Stimulated activated CD4-positive, alpha-beta T cell treated with anti-CD3 and anti-CD28 coated beads, Interleukin-4, amount 100 ng/mL, for 1 hour (primary cell): ENCODE data around the gene GARIN1A.
"Not testable (repeated sequence)": the region's sequence is repeated elsewhere in the genome, so short reads cannot be mapped to it uniquely, and the experiment has no call there.

Experiments used
- DNase-seq: peaks from one replicate; pipeline ENCODE4 v3.0.0-alpha.2; 2020

Gene GARIN1A

GRCh38 chr7:128671992-128672391, at the start of gene GARIN1A:
TSS of gene GARIN1A (plus strand) at chr7:128672292. CDS start at chr7:128672398, 106 bp downstream.
- no peak for DNase-seq

- not testable (repeated sequence) for DNase-seq
These were observed 45.0 kb upstream of the GARIN1A start for GRCh38 chr7:128627124-128627523.

GRCh38 chr7:128633915-128634314, 38.2 kb upstream of the GARIN1A start:
- not testable (repeated sequence) for DNase-seq

GRCh38 chr7:128645206-128645605, 26.9 kb upstream of the GARIN1A start:
- DNase-seq, result not testable (repeated sequence)

- DNase-seq, result not testable (repeated sequence)
These were observed 26.2 kb upstream of the GARIN1A start for GRCh38 chr7:128645844-128646243.

- DNase-seq, result not testable (repeated sequence)
These were observed 25.2 kb upstream of the GARIN1A start for GRCh38 chr7:128646877-128647276.

GRCh38 chr7:128651096-128651495, 21.0 kb upstream of the GARIN1A start:
- not testable (repeated sequence) for DNase-seq

GRCh38 chr7:128652606-128653005, 19.5 kb upstream of the GARIN1A start:
- not testable (repeated sequence) for DNase-seq

- DNase-seq, result not testable (repeated sequence)
These were observed 18.9 kb upstream of the GARIN1A start for GRCh38 chr7:128653197-128653596.

- DNase-seq, result not testable (repeated sequence)
These were observed 18.0 kb upstream of the GARIN1A start for GRCh38 chr7:128654080-128654479.

GRCh38 chr7:128654501-128654900, 17.6 kb upstream of the GARIN1A start:
- not testable (repeated sequence) for DNase-seq

- not testable (repeated sequence) for DNase-seq
These were observed 13.7 kb upstream of the GARIN1A start for GRCh38 chr7:128658428-128658827.

- DNase-seq, result no peak
These were observed 11.5 kb upstream of the GARIN1A start for GRCh38 chr7:128660596-128660995.

GRCh38 chr7:128661446-128661845, 10.6 kb upstream of the GARIN1A start:
- DNase-seq, result no peak

GRCh38 chr7:128662091-128662490, 10.0 kb upstream of the GARIN1A start:
- no peak for DNase-seq

- DNase-seq, result not testable (repeated sequence)
These were observed 8.9 kb upstream of the GARIN1A start for GRCh38 chr7:128663223-128663622.

- no peak for DNase-seq
These were observed 7.0 kb upstream of the GARIN1A start for GRCh38 chr7:128665057-128665456.

- no peak for DNase-seq
These were observed 5.9 kb upstream of the GARIN1A start for GRCh38 chr7:128666200-128666599.

- DNase-seq, result peak; percentile 11
These were observed 930 bp downstream of the GARIN1A start for GRCh38 chr7:128672927-128673517.

GRCh38 chr7:128673571-128673970, 1.5 kb downstream of the GARIN1A start:
- DNase-seq, result no peak

GRCh38 chr7:128676665-128677064, 4.6 kb downstream of the GARIN1A start:
- DNase-seq, result no peak

GRCh38 chr7:128679920-128680319, 7.8 kb downstream of the GARIN1A start:
- DNase-seq, result no peak

- DNase-seq, result no peak
These were observed 9.9 kb downstream of the GARIN1A start for GRCh38 chr7:128681794-128682537.

GRCh38 chr7:128683270-128683669, 11.2 kb downstream of the GARIN1A start:
- DNase-seq, result not testable (repeated sequence)
